ENCODE measurements around the gene SPRN. TPM values are rescaled to one million over a fixed set of nuclear protein-coding genes. Genes with fewer than 3 reads are reported as not detected.
A peak's percentile ranks its signal among the peaks of the same experiment; 100 is the strongest.
"Not testable (repeated sequence)": the region's sequence is repeated elsewhere in the genome, so short reads cannot be mapped to it uniquely, and the experiment has no call there.

Gene SPRN
- total RNA-seq, 2 experiments from 2014 or later = not detected

DNA sequence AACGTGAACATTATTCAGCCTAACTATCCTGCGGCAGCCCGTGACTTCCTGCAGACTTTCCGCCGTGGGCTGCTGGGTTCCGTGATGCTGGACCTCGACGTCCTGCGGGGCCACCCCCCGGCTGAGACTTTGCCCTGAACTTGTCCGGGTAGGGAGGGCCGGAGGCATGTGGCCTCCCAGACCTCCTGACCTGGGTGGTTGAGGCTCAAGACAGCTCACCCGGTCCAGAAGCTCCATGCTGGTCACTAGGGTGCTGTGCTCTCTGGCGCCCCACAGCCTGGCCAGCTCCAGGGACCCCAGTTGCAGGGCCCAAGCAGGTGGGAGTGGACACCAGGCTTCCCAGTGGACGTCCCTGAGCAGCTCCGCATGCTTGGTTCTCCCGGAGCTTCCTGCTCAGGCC is 4.4 kb downstream of the SPRN start:
- peaks cover 11% of the 10 kb centered on the region for H3K27me3 Mint-ChIP-seq
- CTCF ChIA-PET = interaction anchor here (1.1 kb wide), 1 partner anchor 19 kb away, joined by 5 read pairs; no protein-coding TSS in a partner anchor
- no peaks in the 10 kb centered on the region for H3K4me1 Mint-ChIP-seq
- no peak overlapping the region for H3K27ac Mint-ChIP-seq
- H3K4me3 Mint-ChIP-seq = no peak overlapping the region
- no peak for ATAC-seq
- peaks cover 5% of the 10 kb centered on the region for H3K9me3 Mint-ChIP-seq (ENCODE audit: low read depth)
- peaks cover 12% of the 10 kb centered on the region for H3K36me3 Mint-ChIP-seq
- DNase-seq = no peak

DNA sequence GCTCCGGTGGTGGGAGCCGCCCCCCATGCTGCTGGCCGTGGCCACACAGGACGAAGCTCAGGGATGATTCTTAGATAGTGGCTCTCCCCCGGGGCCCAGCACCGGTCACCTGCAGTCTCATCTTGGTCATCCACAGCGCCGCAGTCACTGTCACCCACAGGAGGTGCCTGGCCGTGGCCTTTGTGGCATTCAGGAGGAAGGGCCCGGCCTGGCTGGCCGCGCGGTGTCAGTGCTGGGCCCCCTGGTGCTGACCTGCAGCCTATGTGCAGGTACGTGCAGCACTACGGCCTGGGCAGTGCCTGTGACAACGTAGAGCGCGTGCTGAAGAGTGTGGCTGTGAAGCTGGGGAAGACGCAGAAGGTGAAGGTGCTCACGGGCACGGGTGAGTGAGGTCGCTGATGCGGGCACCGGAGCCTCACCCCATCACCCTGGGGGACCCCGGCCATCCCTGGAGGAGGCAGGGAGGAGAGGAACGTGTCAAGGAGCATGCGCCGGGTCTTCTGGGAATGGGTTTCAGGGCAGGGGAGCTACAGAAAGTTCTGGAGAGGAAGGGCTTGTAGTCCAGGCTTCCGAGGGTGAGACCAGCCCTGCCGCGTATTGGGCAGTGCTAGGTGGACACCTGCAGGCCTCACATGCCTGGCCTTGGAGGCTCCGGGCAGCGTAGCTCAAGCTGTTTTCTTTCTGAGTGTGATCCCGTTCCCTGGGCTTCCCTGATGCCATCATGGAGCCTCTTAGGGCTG is 5.0 kb downstream of the SPRN start:
- CTCF ChIA-PET = interaction anchor here (1.1 kb wide), 1 partner anchor 20 kb away, joined by 5 read pairs; no protein-coding TSS in a partner anchor
- H3K27ac Mint-ChIP-seq = no peak overlapping the region
- ATAC-seq (no peak), DNase-seq (no peak)
- no peak overlapping the region for H3K4me3 Mint-ChIP-seq
- peaks cover 11% of the 10 kb centered on the region for H3K27me3 Mint-ChIP-seq
- H3K4me1 Mint-ChIP-seq = no peaks in the 10 kb centered on the region
- peaks cover 16% of the 10 kb centered on the region for H3K36me3 Mint-ChIP-seq
- peaks cover 5% of the 10 kb centered on the region for H3K9me3 Mint-ChIP-seq (ENCODE audit: low read depth)

DNA sequence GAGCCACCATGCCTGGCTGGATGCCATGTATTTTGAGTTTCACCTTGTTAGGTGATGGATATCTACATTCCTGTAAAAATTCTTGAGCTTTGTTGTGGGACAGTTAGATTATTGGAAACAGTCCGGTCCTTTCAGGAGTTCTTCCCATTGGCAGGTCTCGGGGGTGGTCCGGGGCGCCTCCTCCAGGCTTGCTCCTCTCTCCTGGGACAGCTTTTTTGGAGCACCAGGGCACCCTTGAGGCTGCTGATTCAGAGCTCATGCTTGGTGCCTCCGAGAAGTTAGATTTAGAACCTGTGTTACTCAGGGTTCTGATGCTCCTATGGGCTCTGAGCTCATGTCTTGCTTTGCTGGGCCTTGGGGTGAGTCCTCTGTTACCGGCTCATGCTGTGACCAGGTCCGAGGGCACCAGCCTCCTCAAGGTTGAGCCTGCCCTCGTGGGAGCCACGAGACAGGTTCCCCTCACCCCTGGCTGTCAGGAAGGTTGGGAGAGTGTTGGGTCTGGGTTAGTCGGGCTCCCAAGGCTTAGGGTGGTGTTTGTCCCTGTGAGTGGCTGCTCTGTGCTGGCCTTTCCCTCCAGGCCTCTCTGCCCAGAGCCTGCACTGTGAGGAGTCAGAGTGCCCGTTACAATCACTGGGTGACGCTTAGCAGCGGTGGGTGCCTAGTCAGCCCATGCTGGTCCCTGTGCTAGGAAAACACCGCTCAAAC is 6.0 kb downstream of the SPRN start:
- DNase-seq = no peak
- Mint-ChIP-seq H3K4me3 (no peak overlapping the region), H3K27me3 (peaks cover 9% of the 10 kb centered on the region), H3K27ac (no peak overlapping the region), H3K36me3 (peaks cover 22% of the 10 kb centered on the region), H3K9me3 (ENCODE audit: low read depth) (peaks cover 6% of the 10 kb centered on the region), H3K4me1 (no peaks in the 10 kb centered on the region)
- no peak for ATAC-seq
- CTCF ChIA-PET = interaction anchor here (0.7 to 1.2 kb wide), 2 partner anchors 89 to 94 kb away, joined by 3 read pairs; no protein-coding TSS in a partner anchor

DNA sequence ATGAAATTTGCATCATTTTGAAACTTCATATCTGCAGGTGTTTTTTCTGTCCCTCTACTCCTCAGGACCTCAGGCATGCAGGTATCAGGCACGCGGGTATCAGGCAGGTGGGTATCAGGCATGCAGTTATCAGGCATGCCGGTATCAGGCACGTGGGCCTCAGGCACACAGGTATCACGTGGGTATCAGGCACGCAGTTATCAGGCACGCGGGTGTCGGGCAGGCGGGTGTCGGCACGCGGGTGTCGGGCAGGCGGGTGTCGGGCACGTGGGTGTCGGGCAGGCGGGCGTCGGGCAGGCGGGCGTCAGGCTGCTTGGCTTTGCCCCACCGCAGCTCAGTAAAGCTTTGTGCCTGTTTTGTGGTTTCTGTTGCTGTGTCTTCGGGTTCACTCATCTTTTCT is 8.7 kb downstream of the SPRN start:
- no peak overlapping the region for H3K27ac Mint-ChIP-seq
- no peaks in the 10 kb centered on the region for H3K4me1 Mint-ChIP-seq
- no peaks in the 10 kb centered on the region for H3K27me3 Mint-ChIP-seq
- CTCF ChIA-PET = no interaction called here
- no peak for ATAC-seq
- peaks cover 49% of the 10 kb centered on the region for H3K36me3 Mint-ChIP-seq
- DNase-seq = no peak
- no peak overlapping the region for H3K4me3 Mint-ChIP-seq
- H3K9me3 Mint-ChIP-seq (ENCODE audit: low read depth) = peaks cover 27% of the 10 kb centered on the region

DNA sequence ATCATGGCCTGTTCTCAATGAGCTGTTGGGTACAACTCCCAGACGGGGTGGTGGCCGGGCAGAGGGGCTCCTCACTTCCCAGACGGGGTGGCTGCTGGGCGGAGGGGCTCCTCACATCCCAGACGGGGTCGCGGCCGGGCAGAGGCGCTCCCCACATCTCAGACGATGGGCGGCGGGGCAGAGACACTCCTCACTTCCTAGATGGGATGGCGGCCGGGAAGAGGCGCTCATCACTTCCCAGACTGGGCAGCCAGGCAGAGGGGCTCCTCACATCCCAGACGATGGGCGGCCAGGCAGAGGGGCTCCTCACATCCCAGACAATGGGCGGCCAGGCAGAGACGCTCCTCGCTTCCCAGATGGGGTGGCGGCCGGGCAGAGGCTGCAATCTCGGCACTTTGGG is 10.0 kb downstream of the SPRN start:
- Mint-ChIP-seq H3K9me3 (ENCODE audit: low read depth) (peaks cover 36% of the 10 kb centered on the region), H3K36me3 (peaks cover 62% of the 10 kb centered on the region)
- CTCF ChIA-PET, H3K4me1 Mint-ChIP-seq, H3K27ac Mint-ChIP-seq, H3K4me3 Mint-ChIP-seq, ATAC-seq, DNase-seq, H3K27me3 Mint-ChIP-seq: not testable (repeated sequence)

DNA sequence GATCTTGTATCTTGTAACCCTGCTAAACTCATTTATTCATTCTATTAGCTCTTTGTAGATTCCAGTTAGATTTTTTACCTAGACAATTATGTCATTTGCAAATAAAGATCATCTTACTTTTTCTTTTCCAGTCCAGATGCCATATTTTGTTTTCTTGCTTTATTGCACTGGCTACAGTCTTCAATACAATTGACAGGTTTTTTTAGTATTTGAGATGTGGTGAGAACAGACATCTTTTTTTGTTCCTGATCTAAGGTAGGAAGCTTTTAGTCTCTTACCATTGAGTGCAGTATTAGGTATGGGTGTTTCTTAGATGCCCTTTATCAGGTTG is 12.1 kb downstream of the SPRN start:
- peaks cover 80% of the 10 kb centered on the region for H3K36me3 Mint-ChIP-seq
- H3K27me3 Mint-ChIP-seq = no peaks in the 10 kb centered on the region
- H3K27ac Mint-ChIP-seq = no peak overlapping the region
- no peak for DNase-seq
- no peak overlapping the region for H3K4me3 Mint-ChIP-seq
- peaks cover 8% of the 10 kb centered on the region for H3K4me1 Mint-ChIP-seq
- ATAC-seq = no peak
- CTCF ChIA-PET = interaction anchor here (1.1 to 1.3 kb wide), 2 partner anchors 26 to 84 kb away, joined by 3 to 4 read pairs; no protein-coding TSS in a partner anchor
- peaks cover 47% of the 10 kb centered on the region for H3K9me3 Mint-ChIP-seq (ENCODE audit: low read depth)

DNA sequence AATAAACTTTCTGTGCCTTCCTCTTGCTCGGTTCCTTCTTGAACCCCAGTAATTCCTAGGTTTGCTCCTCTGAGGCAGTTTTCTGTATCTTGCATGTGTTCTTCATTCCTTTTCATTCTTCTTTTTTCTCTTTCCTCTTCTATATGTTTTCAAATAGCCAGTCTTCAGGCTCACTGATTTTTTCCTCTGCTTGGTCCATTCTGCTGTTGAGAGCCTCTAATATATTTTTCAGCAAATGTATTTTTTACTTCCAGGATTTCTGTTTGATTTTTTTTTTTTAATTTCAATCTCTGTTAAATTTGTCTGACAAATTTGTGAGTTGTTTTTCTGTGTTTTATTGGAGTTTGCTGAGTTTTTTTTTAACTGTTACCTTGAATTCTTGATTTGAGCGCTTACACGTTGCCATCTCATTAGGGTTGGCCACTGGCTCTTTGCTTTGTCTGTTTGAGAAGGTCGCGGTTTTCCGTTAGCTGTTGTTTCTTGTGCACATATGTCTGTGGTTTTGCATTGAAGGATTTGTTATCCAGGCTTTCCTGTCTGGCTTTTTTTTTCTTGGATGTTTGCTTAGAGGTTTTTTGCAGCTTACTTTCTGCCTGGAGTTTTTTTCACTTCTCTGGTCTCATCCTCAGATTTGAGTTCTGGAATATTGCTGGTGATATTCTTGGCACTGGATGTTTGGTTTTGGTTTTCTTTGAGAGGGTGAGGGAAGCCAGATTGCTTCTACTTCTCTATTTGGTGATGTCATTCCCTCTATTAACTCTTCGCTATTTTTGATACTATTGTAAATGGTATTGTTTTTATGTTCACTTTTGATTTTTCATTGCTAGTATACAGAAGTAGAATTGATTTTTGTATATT is 12.7 kb downstream of the SPRN start:
- Mint-ChIP-seq H3K4me3 (no peak overlapping the region), H3K9me3 (ENCODE audit: low read depth) (peaks cover 47% of the 10 kb centered on the region), H3K4me1 (peaks cover 12% of the 10 kb centered on the region), H3K27me3 (no peaks in the 10 kb centered on the region), H3K36me3 (peaks cover 86% of the 10 kb centered on the region), H3K27ac (no peak overlapping the region)
- DNase-seq (no peak), ATAC-seq (no peak)
- CTCF ChIA-PET = interaction anchor here (1.0 to 1.3 kb wide), 3 partner anchors 11 to 84 kb away, joined by 3 to 4 read pairs (median 3); no protein-coding TSS in a partner anchor

DNA sequence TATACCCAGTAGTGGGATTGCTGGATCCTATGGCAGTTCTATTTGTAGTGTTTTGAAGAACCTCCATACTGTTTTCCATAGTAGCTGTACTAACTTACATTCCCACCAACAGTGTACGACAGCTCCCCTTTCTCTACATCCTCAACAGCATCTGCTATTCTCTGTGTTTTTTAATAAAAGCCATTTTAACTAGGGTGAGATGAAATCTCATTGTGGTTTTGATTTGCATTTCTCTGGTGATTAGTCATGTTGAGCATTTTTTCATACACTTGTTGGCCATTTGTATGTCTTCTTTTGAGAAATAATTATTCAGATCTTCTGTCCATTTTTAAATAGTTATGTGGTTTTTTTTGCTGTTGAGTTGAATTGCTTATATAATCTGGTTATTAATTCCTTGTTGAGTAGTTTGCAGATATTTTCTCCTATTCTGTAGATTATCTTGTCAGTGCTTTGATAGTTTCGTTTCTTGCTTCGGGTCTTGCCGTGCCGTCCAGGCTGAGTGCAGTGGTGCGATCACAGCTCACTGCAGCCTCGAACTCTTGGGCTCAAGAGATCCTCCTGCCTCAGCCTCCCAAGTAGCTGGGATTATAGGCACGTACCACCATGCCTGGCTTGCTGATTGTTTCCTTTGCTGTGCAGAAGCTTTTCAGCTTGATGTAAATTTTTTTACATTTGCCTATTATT is 18.4 kb downstream of the SPRN start:
- CTCF ChIA-PET = interaction anchor here (1.8 to 2.7 kb wide), 3 partner anchors 32 to 76 kb away, joined by 4 to 7 read pairs (median 6); no protein-coding TSS in a partner anchor
- Mint-ChIP-seq H3K4me1 (peaks cover 34% of the 10 kb centered on the region), H3K4me3 (peak overlapping the region; percentile 11), H3K27ac (peak overlapping the region; percentile 18), H3K27me3 (no peaks in the 10 kb centered on the region), H3K36me3 (peaks cover 75% of the 10 kb centered on the region), H3K9me3 (ENCODE audit: low read depth) (peaks cover 22% of the 10 kb centered on the region)
- no peak for DNase-seq
- no peak for ATAC-seq

DNA sequence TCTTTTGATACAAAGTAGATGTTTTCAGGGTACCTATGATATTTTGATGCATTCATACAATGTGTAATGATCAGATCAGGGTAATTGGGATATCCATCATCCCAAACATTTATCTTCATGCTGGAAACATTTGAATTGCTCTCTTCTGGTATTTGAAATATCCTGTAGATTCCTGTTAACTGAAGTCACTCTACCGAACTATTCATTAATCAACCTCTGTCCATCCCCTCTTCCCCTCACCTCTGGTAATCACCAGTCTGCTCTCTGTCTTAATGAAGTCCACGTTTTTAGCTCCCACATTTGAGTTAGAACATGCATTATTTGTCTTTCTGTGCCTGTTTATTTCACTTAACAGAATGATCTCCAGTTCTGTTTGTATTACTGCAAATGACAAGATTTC is 19.2 kb downstream of the SPRN start:
- H3K27me3 Mint-ChIP-seq = no peaks in the 10 kb centered on the region
- H3K4me3 Mint-ChIP-seq = no peak overlapping the region
- peaks cover 72% of the 10 kb centered on the region for H3K36me3 Mint-ChIP-seq
- CTCF ChIA-PET = interaction anchor here (1.8 to 2.7 kb wide), 3 partner anchors 33 to 76 kb away, joined by 4 to 7 read pairs (median 6); no protein-coding TSS in a partner anchor
- DNase-seq = no peak
- H3K27ac Mint-ChIP-seq = no peak overlapping the region
- H3K4me1 Mint-ChIP-seq = peaks cover 40% of the 10 kb centered on the region
- H3K9me3 Mint-ChIP-seq (ENCODE audit: low read depth) = peaks cover 16% of the 10 kb centered on the region
- ATAC-seq = no peak

DNA sequence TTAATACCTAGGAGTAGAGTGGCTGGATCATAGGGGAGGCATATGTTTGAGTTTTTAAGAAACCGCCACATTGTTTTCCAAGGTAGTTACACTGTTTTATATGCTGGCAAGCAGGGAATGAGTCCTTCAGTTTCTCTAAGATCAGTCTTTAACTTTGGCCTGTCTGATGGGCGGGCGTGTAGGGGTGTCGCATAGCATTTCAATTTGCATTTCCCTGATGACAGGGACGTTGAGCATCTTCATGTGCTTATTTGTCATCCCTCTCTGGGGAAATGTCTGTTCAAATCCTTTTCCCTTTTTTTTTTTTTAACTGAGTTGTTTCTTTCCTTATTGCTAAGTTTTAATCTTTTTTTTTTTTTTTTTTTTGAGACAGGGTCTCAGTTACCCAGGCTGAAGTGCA is 20.6 kb downstream of the SPRN start:
- peaks cover 66% of the 10 kb centered on the region for H3K36me3 Mint-ChIP-seq
- H3K4me1 Mint-ChIP-seq = peaks cover 48% of the 10 kb centered on the region
- no peak overlapping the region for H3K4me3 Mint-ChIP-seq
- DNase-seq = no peak
- no peak for ATAC-seq
- no peak overlapping the region for H3K27ac Mint-ChIP-seq
- peaks cover 5% of the 10 kb centered on the region for H3K9me3 Mint-ChIP-seq (ENCODE audit: low read depth)
- no peaks in the 10 kb centered on the region for H3K27me3 Mint-ChIP-seq
- CTCF ChIA-PET = no interaction called here

DNA sequence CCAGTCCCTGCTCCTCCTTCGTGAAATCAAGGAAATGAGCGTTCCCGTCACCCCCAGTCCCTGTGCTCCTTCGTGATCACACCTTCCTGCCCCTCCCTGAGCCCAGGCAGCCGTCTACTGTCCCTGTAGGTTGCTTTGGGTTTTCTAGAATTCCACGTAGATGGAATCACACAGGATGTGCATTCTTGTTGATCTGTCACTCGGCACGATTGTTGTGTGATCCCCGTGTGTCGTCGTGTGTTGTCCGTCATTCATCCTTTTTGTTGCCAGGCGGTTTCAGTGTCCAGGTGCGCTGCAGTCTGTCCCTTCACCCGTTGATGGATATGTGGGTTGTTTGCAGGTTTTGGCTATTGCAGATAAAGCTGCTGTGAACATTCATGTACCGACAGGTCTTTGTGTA is 21.1 kb downstream of the SPRN start:
- Mint-ChIP-seq H3K4me1 (peaks cover 47% of the 10 kb centered on the region), H3K27ac (no peak overlapping the region), H3K27me3 (no peaks in the 10 kb centered on the region), H3K36me3 (peaks cover 65% of the 10 kb centered on the region), H3K4me3 (no peak overlapping the region), H3K9me3 (ENCODE audit: low read depth) (peaks cover under 1% of the 10 kb centered on the region)
- ATAC-seq (no peak), DNase-seq (no peak)
- CTCF ChIA-PET = no interaction called here

DNA sequence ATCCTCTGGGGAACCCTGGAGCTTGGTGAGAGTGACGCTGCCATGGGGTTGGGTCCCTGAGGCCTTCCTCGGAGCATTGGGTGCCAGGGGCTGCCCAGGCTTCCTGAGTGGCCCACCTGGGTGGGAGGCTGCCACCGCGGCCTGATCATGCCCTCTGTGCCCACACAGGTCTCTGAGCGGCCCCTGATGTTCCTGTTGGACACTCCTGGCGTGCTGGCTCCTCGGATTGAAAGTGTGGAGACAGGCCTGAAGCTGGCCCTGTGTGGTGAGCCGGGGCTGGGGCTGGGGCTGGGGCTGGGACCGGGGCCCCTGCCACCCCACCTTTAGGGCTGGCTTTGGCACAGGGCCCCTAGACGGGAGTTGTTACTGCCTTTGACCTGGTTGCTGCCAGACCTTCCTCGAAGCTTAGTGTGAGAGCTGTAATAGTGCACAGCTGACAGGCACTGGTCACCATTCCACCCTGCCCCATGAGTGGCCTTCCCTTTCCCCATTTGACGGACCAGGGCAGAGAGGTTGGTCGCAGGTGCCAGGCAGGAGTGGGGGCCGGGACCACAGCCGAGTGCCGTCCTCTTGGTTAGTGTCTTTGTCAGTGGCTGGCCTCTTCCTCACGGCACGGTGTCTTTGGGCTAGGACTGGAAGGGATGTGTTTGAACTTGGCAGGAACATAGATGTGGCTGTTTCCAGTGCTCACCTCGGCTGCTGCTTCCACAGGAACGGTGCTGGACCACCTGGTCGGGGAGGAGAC is 22.3 kb downstream of the SPRN start:
- DNase-seq (no peak), ATAC-seq (no peak)
- H3K4me3 Mint-ChIP-seq = no peak overlapping the region
- H3K36me3 Mint-ChIP-seq = peaks cover 62% of the 10 kb centered on the region
- H3K4me1 Mint-ChIP-seq = peaks cover 48% of the 10 kb centered on the region
- H3K27ac Mint-ChIP-seq = peak overlapping the region; percentile 86
- H3K27me3 Mint-ChIP-seq = no peaks in the 10 kb centered on the region
- H3K9me3 Mint-ChIP-seq (ENCODE audit: low read depth) = no peaks in the 10 kb centered on the region
- CTCF ChIA-PET = interaction anchor here (2.2 kb wide), 1 partner anchor 73 kb away, joined by 12 read pairs; no protein-coding TSS in a partner anchor

All from activated CD8-positive, alpha-beta memory T cell treated with anti-CD3 and anti-CD28 coated beads, Interleukin-2, amount 10 ng/mL, durations not matched to agents 7 days and 5 days (primary cell).